H1 (cell line): ENCODE data around the gene CDYL. TPM values are rescaled to one million over a fixed set of nuclear protein-coding genes. Genes with fewer than 3 reads are reported as not detected.

Experiments used
- polyA plus RNA-seq, 7 experiments: library from polyadenylated mRNA; depleted of rRNA in 3 of 7; stranded (reverse) in 5 of 7; unstranded in 2 of 7; fragments of >200 nt in 5 of 7; fragments of 200-250 nt in 2 of 7; gene quantifications; 1 replicate in 5 of 7; 2 replicates in 1 of 7; 4 replicates in 1 of 7; pipeline versions ENCODE4 v1.2.1 to v1.2.3, GENCODE V29; 2011 to 2013; ENCODE audit warnings: missing spikeins in 2 of 7, mixed read lengths in 2 of 7
- total RNA-seq: library from RNA; stranded (reverse); fragmentation: NEBNext Ultra II Directional; extraction: Animal tissue kit (Norgen Biotek cat#: 25700); gene quantifications from 2 replicates; pipeline ENCODE4 v1.2.1, GENCODE V29; 2021
- TF ChIP-seq, protein P1 (sequence below), 3 experiments: IDR thresholded peaks; 1 replicate in 2 of 3; 2 replicates in 1 of 3; pipeline versions ENCODE4 v1.5.1 to v1.6.1; 2011; ENCODE audit warnings: low read length in 3 of 3, mild to moderate bottlenecking in 3 of 3, inconsistent platforms in 2 of 3, low read depth in 1 of 3, moderate library complexity in 1 of 3; ENCODE audit not compliant: insufficient read depth in 1 of 3; ENCODE audit errors: control extremely low read depth in 1 of 3

The CDYL gene
- total and polyA plus RNA-seq, 2 of the 8 experiments (the other 6 are each of a cell fraction or from before 2014, with no cell fraction given) = 56.4 to 119 TPM

DNA sequence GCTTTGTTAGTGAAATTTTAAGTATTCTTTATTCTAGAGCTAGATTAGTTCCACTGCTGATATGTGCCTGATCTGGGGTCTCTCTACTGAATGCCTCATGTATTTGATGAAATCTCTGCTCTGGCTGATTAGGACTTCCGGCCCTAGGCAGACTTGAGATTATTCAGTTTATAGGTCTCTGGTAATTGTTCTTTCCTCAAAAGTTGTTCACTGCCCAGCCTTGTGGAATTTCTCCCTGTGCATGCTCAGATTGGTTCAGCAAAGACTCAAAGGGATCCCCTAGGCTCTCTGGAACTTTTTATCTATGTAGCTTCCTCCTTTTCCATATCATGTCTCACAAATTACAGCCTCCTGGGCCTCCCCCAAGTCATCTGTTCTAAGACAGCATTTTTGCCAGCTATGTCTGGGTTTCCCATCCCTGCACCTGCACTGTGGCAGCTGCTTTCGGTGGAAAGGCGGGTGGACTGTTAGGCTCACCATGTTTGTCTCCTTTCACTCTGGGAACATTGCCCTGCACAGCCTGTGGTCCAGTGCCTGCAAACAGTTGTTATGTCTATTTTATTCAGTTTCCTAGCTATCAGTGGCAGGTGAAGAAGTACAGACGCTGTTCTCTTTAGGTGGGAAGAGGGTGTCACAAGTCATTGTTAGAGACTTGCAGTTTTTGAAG, 154.0 kb downstream of the CDYL start (continued):
- TF ChIP-seq, protein P1, sequence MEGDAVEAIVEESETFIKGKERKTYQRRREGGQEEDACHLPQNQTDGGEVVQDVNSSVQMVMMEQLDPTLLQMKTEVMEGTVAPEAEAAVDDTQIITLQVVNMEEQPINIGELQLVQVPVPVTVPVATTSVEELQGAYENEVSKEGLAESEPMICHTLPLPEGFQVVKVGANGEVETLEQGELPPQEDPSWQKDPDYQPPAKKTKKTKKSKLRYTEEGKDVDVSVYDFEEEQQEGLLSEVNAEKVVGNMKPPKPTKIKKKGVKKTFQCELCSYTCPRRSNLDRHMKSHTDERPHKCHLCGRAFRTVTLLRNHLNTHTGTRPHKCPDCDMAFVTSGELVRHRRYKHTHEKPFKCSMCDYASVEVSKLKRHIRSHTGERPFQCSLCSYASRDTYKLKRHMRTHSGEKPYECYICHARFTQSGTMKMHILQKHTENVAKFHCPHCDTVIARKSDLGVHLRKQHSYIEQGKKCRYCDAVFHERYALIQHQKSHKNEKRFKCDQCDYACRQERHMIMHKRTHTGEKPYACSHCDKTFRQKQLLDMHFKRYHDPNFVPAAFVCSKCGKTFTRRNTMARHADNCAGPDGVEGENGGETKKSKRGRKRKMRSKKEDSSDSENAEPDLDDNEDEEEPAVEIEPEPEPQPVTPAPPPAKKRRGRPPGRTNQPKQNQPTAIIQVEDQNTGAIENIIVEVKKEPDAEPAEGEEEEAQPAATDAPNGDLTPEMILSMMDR (IDR thresholded peaks at IDR 0.05; ENCODE audit: control extremely low read depth in 1 of 3, insufficient read depth in 1 of 3, low read depth in 1 of 3, low read length in 3 of 3) = no peak
